Upper lobe of left lung (tissue), 6 donors: ENCODE results near the gene NOL11. TPM values are rescaled to one million over a fixed set of nuclear protein-coding genes. Genes with fewer than 3 reads are reported as not detected.

Experiments used
- ATAC-seq, 2 donors: fragments of 200-7000 bp; cut with Tn5 transposase; one replicate each; pipeline ENCODE4 v1.9.1; 2022; ENCODE audit warnings: mild to moderate bottlenecking in 2 of 2, moderate library complexity in 2 of 2; ENCODE audit not compliant: low FRiP score in 2 of 2
- DNase-seq, 2 donors: peaks; one replicate each; pipeline ENCODE4 v3.0.0-alpha.2; 2019 to 2020
- H3K27ac ChIP-seq, 4 donors: fragments of 200-600 bp; sonication (generic); one replicate each; pipeline ENCODE4 v1.5.1; 2016 to 2019
- H3K27me3 ChIP-seq, 4 donors: fragments of 200-600 bp; sonication (generic); one replicate each; pipeline ENCODE4 v1.5.1; 2017 to 2019
- H3K36me3 ChIP-seq, 4 donors: fragments of 200-600 bp; sonication (generic); one replicate each; pipeline ENCODE4 v1.5.1; 2016 to 2019
- H3K4me1 ChIP-seq, 4 donors: fragments of 200-600 bp; sonication (generic); one replicate each; pipeline ENCODE4 v1.5.1; 2018 to 2019
- H3K4me3 ChIP-seq, 4 donors: fragments of 200-600 bp; sonication (generic); one replicate each; pipeline ENCODE4 v1.5.1; 2017 to 2019; ENCODE audit warnings: mild to moderate bottlenecking in 2 of 4, moderate library complexity in 1 of 4
- H3K9me3 ChIP-seq, 4 donors: fragments of 200-600 bp; sonication (generic); one replicate each; pipeline ENCODE4 v1.5.1; 2018 to 2019
- EP300 ChIP-seq, 4 donors: sonication (generic); formaldehyde crosslinking; IDR thresholded peaks; one replicate each; pipeline ENCODE4 v1.5.1; 2017; ENCODE audit warnings: antibody characterized with exemption in 4 of 4, control low read depth in 2 of 4
- POLR2A ChIP-seq, 4 donors: fragments of 450-650 bp; IDR thresholded peaks; one replicate each; pipeline ENCODE4 v1.5.1; 2016 to 2017; ENCODE audit warnings: antibody characterized with exemption in 4 of 4, mild to moderate bottlenecking in 2 of 4
- POLR2AphosphoS5 ChIP-seq, 2 donors: sonication (generic); formaldehyde crosslinking; IDR thresholded peaks; one replicate each; pipeline ENCODE4 v1.5.1; 2017; ENCODE audit warnings: antibody characterized with exemption in 2 of 2
- WGBS, 2 donors: methylation state at CpG; one replicate each; pipeline ENCODE4 v1.1.5; 2017 to 2018; 5-methylcytosine and 5-hydroxymethylcytosine counted together
- total RNA-seq, 6 donors: library from RNA; depleted of rRNA in 4 of 6; stranded (reverse); fragments of >200 nt in 4 of 6; gene quantifications; one replicate each; pipeline versions ENCODE4 v1.1.0 to v1.2.1, GENCODE V29; 2016 to 2021
- TF ChIP-seq, protein P1 (sequence below), 6 experiments: fragments of 450-650 bp in 4 of 6; fragments of 200-600 bp in 2 of 6; sonication (generic) in 2 of 6; IDR thresholded peaks; one replicate each; pipeline ENCODE4 v1.5.1; 2016 to 2019; ENCODE audit warnings: antibody characterized with exemption in 6 of 6
- donor health status: DM: no; HTN: no; CAD: no; lungs with moderate emphysema.
- donor health status: DM: no; HTN: yes; CAD: no; lungs with severe emphysema.

NOL11 gene
- total RNA-seq, 6 donors from 2014 or later: 7.4 to 39.8 (median 26.6) TPM

GRCh38 chr17:67712375-67712774 lies 5.4 kb upstream of the NOL11 start:
- Histone ChIP-seq H3K36me3 (no peaks in the 10 kb centered on the region), H3K4me3 (no peak overlapping the region), H3K4me1 (peaks cover 0 to 8% (median 0%) of the 10 kb centered on the region in 4 donors), H3K27ac (no peak overlapping the region), H3K9me3 (no peaks in the 10 kb centered on the region), H3K27me3 (no peaks in the 10 kb centered on the region)
- WGBS, 2 donors: 91 to 93% methylated on average over 4 of the region's 4 CpGs
- no peak for ATAC-seq
- no peak for TF ChIP-seq POLR2A (IDR thresholded peaks at IDR 0.05)
- TF ChIP-seq EP300 (IDR thresholded peaks at IDR 0.05): no peak
- no peak for TF ChIP-seq POLR2AphosphoS5 (IDR thresholded peaks at IDR 0.05)
- TF ChIP-seq, protein P1, sequence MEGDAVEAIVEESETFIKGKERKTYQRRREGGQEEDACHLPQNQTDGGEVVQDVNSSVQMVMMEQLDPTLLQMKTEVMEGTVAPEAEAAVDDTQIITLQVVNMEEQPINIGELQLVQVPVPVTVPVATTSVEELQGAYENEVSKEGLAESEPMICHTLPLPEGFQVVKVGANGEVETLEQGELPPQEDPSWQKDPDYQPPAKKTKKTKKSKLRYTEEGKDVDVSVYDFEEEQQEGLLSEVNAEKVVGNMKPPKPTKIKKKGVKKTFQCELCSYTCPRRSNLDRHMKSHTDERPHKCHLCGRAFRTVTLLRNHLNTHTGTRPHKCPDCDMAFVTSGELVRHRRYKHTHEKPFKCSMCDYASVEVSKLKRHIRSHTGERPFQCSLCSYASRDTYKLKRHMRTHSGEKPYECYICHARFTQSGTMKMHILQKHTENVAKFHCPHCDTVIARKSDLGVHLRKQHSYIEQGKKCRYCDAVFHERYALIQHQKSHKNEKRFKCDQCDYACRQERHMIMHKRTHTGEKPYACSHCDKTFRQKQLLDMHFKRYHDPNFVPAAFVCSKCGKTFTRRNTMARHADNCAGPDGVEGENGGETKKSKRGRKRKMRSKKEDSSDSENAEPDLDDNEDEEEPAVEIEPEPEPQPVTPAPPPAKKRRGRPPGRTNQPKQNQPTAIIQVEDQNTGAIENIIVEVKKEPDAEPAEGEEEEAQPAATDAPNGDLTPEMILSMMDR (IDR thresholded peaks at IDR 0.05): no peak
- no peak for DNase-seq

- ATAC-seq: no peak
Measured at GRCh38 chr17:67713169-67713568, 4.6 kb upstream of the NOL11 start.

GRCh38 chr17:67716405-67716798 lies 1.3 kb upstream of the NOL11 start:
- 92 to 96% methylated on average over 6 of the region's 6 CpGs for WGBS, 2 donors
- Histone ChIP-seq H3K36me3 (peaks cover 4 to 16% (median 9%) of the 10 kb centered on the region in 4 donors), H3K9me3 (no peaks in the 10 kb centered on the region), H3K27ac (no peak overlapping the region), H3K27me3 (no peaks in the 10 kb centered on the region), H3K4me1 (peaks cover 13 to 22% (median 14%) of the 10 kb centered on the region in 4 donors), H3K4me3 (no peak overlapping the region)
- DNase-seq: no peak
- TF ChIP-seq POLR2AphosphoS5 (IDR thresholded peaks at IDR 0.05) (no peak), EP300 (IDR thresholded peaks at IDR 0.05) (no peak), POLR2A (IDR thresholded peaks at IDR 0.05) (no peak)
- TF ChIP-seq, protein P1 (IDR thresholded peaks at IDR 0.05): no peak
- no peak for ATAC-seq

More at GRCh38 chr17:67713169-67713568, 4.6 kb upstream of the NOL11 start:
- no peak for DNase-seq
- H3K27me3 ChIP-seq: no peaks in the 10 kb centered on the region
- H3K36me3 ChIP-seq: no peaks in the 10 kb centered on the region
- 91% methylated on average over 3 of the region's 3 CpGs for WGBS, 2 donors
- H3K4me3 ChIP-seq: no peak overlapping the region
- H3K9me3 ChIP-seq: no peaks in the 10 kb centered on the region
- H3K27ac ChIP-seq: no peak overlapping the region
- TF ChIP-seq EP300 (IDR thresholded peaks at IDR 0.05): no peak
- TF ChIP-seq, protein P1 (IDR thresholded peaks at IDR 0.05): no peak
- no peak for TF ChIP-seq POLR2AphosphoS5 (IDR thresholded peaks at IDR 0.05)
- TF ChIP-seq POLR2A (IDR thresholded peaks at IDR 0.05): no peak
- peaks cover 0 to 8% (median 0%) of the 10 kb centered on the region in 4 donors for H3K4me1 ChIP-seq

- Histone ChIP-seq H3K27me3 (no peaks in the 10 kb centered on the region), H3K36me3 (peaks cover 12 to 24% (median 16%) of the 10 kb centered on the region in 4 donors), H3K27ac (peak overlapping the region; percentile 88 to 92 (median 88)), H3K9me3 (no peaks in the 10 kb centered on the region), H3K4me1 (peaks cover 13 to 22% (median 14%) of the 10 kb centered on the region in 4 donors), H3K4me3 (peak overlapping the region in 3 of 4 donors; percentile 65 to 86 (median 78))
- 0% methylated on average over 5 of the region's 5 CpGs for whole genome bisulfite sequencing, 2 donors
- TF ChIP-seq POLR2AphosphoS5 (IDR thresholded peaks at IDR 0.05) (no peak), POLR2A (IDR thresholded peaks at IDR 0.05) (no peak)
- TF ChIP-seq, protein P1 (IDR thresholded peaks at IDR 0.05): no peak
- ATAC-seq: peak in 1 of 2 donors; percentile 3
- DNase-seq: no peak
Measured at GRCh38 chr17:67717192-67717623, 528 bp upstream of the NOL11 start.
